ES-I3 (cell line): Measurements from ENCODE around the gene C1orf21.

Source experiments
- H3K36me3 ChIP-seq: 2 replicates; pipeline ENCODE4 v1.6.1; 2013; ENCODE audit warnings: mild to moderate bottlenecking, low read length, control low read depth, moderate library complexity; ENCODE audit not compliant: insufficient read depth
- H3K4me1 ChIP-seq: 2 replicates; pipeline ENCODE4 v1.6.1; 2013; ENCODE audit warnings: mild to moderate bottlenecking, control low read depth, low read length; ENCODE audit not compliant: insufficient read depth
- H3K9ac ChIP-seq: 2 replicates; pipeline ENCODE4 v1.6.1; 2013; ENCODE audit warnings: low read depth, mild to moderate bottlenecking, low read length, moderate library complexity
- H3K9me3 ChIP-seq: 2 replicates; pipeline ENCODE4 v1.6.1; 2013; ENCODE audit warnings: mild to moderate bottlenecking, low read length, moderate library complexity; ENCODE audit not compliant: control insufficient read depth, insufficient read depth

Gene C1orf21

GRCh38 chr1:184433956-184434502 lies 47.2 kb downstream of the C1orf21 start:
- Histone ChIP-seq H3K9ac (no peak overlapping the region), H3K4me1 (no peaks in the 10 kb centered on the region), H3K9me3 (no peaks in the 10 kb centered on the region), H3K36me3 (no peaks in the 10 kb centered on the region)

GRCh38 chr1:184437291-184437690 lies 50.5 kb downstream of the C1orf21 start:
- no peak overlapping the region for H3K9ac ChIP-seq
- no peaks in the 10 kb centered on the region for H3K4me1 ChIP-seq
- no peaks in the 10 kb centered on the region for H3K9me3 ChIP-seq

GRCh38 chr1:184438363-184438762 lies 51.5 kb downstream of the C1orf21 start:
- Histone ChIP-seq H3K9me3 (no peaks in the 10 kb centered on the region), H3K36me3 (no peaks in the 10 kb centered on the region), H3K4me1 (no peaks in the 10 kb centered on the region), H3K9ac (no peak overlapping the region)

More at GRCh38 chr1:184437291-184437690, 50.5 kb downstream of the C1orf21 start:
- H3K36me3 ChIP-seq = no peaks in the 10 kb centered on the region

- Histone ChIP-seq H3K36me3 (no peaks in the 10 kb centered on the region), H3K4me1 (no peaks in the 10 kb centered on the region), H3K9me3 (no peaks in the 10 kb centered on the region), H3K9ac (no peak overlapping the region)
These were observed 55.4 kb downstream of the C1orf21 start for GRCh38 chr1:184442260-184442659.

GRCh38 chr1:184443201-184443600 lies 56.4 kb downstream of the C1orf21 start:
- Histone ChIP-seq H3K9me3 (no peaks in the 10 kb centered on the region), H3K36me3 (no peaks in the 10 kb centered on the region), H3K9ac (no peak overlapping the region), H3K4me1 (no peaks in the 10 kb centered on the region)

GRCh38 chr1:184443624-184444023 lies 56.8 kb downstream of the C1orf21 start:
- no peak overlapping the region for H3K9ac ChIP-seq
- no peaks in the 10 kb centered on the region for H3K9me3 ChIP-seq
- H3K4me1 ChIP-seq = no peaks in the 10 kb centered on the region
- H3K36me3 ChIP-seq = no peaks in the 10 kb centered on the region

GRCh38 chr1:184445997-184446396 lies 59.2 kb downstream of the C1orf21 start:
- Histone ChIP-seq H3K36me3 (no peaks in the 10 kb centered on the region), H3K9me3 (no peaks in the 10 kb centered on the region), H3K4me1 (no peaks in the 10 kb centered on the region), H3K9ac (no peak overlapping the region)

- H3K36me3 ChIP-seq = no peaks in the 10 kb centered on the region
- H3K9me3 ChIP-seq = no peaks in the 10 kb centered on the region
- no peak overlapping the region for H3K9ac ChIP-seq
- H3K4me1 ChIP-seq = no peaks in the 10 kb centered on the region
These were observed 60.9 kb downstream of the C1orf21 start for GRCh38 chr1:184447651-184448185.

- Histone ChIP-seq H3K9me3 (no peaks in the 10 kb centered on the region), H3K9ac (no peak overlapping the region), H3K4me1 (no peaks in the 10 kb centered on the region), H3K36me3 (no peaks in the 10 kb centered on the region)
These were observed 63.1 kb downstream of the C1orf21 start for GRCh38 chr1:184449916-184450315.

- Histone ChIP-seq H3K9ac (no peak overlapping the region), H3K36me3 (no peaks in the 10 kb centered on the region), H3K9me3 (no peaks in the 10 kb centered on the region), H3K4me1 (no peaks in the 10 kb centered on the region; the same call in 1 of the 2 replicates)
These were observed 69.0 kb downstream of the C1orf21 start for GRCh38 chr1:184455786-184456185.

GRCh38 chr1:184456189-184456588 lies 69.4 kb downstream of the C1orf21 start:
- no peaks in the 10 kb centered on the region for H3K36me3 ChIP-seq
- H3K9me3 ChIP-seq = no peaks in the 10 kb centered on the region
- H3K9ac ChIP-seq = no peak overlapping the region
- no peaks in the 10 kb centered on the region; the same call in 1 of the 2 replicates for H3K4me1 ChIP-seq

- Histone ChIP-seq H3K36me3 (no peaks in the 10 kb centered on the region), H3K9ac (no peak overlapping the region), H3K4me1 (no peaks in the 10 kb centered on the region; the same call in 1 of the 2 replicates), H3K9me3 (no peaks in the 10 kb centered on the region)
These were observed 70.7 kb downstream of the C1orf21 start for GRCh38 chr1:184457500-184457899.

- peaks cover 3% of the 10 kb centered on the region; the same call in 1 of the 2 replicates for H3K4me1 ChIP-seq
- H3K9me3 ChIP-seq = no peaks in the 10 kb centered on the region
These were observed 74.5 kb downstream of the C1orf21 start for GRCh38 chr1:184461321-184461720.

GRCh38 chr1:184462155-184462554 lies 75.3 kb downstream of the C1orf21 start:
- Histone ChIP-seq H3K9ac (no peak overlapping the region), H3K4me1 (peaks cover 3% of the 10 kb centered on the region; the same call in 1 of the 2 replicates), H3K36me3 (no peaks in the 10 kb centered on the region), H3K9me3 (no peaks in the 10 kb centered on the region)

More at GRCh38 chr1:184461321-184461720, 74.5 kb downstream of the C1orf21 start:
- Histone ChIP-seq H3K9ac (no peak overlapping the region), H3K36me3 (no peaks in the 10 kb centered on the region)

- Histone ChIP-seq H3K9ac (no peak overlapping the region), H3K4me1 (peaks cover 3% of the 10 kb centered on the region; the same call in 1 of the 2 replicates), H3K36me3 (no peaks in the 10 kb centered on the region), H3K9me3 (no peaks in the 10 kb centered on the region)
These were observed 76.2 kb downstream of the C1orf21 start for GRCh38 chr1:184462990-184463389.
